ENCODE measurements around the gene WBP2. TPM values are rescaled to one million over a fixed set of nuclear protein-coding genes. Genes with fewer than 3 reads are reported as not detected.

WBP2 gene
- total RNA-seq, 1 donor from 2014 or later: 144 TPM

- DNase-seq: no peak
- no peak for TF ChIP-seq CTCF (IDR thresholded peaks at IDR 0.05; ENCODE audit: borderline replicate concordance)
- Histone ChIP-seq H3K27me3 (ENCODE audit: low read depth) (no peaks in the 10 kb centered on the region), H3K4me1 (peaks cover 44% of the 10 kb centered on the region), H3K9me3 (replicated peaks) (no peaks in the 10 kb centered on the region), H3K27ac (replicated peaks) (peak overlapping the region; percentile 99), H3K4me3 (peak overlapping the region; percentile 75), H3K36me3 (peaks cover 43% of the 10 kb centered on the region)
- intact Hi-C loops (cut with micrococcal nuclease): no loop called here
These were observed 40.4 kb upstream of the WBP2 start for GRCh38 chr17:75895370-75896155.

- H3K4me3 ChIP-seq: no peak overlapping the region
- no peak overlapping the region for H3K27ac ChIP-seq (replicated peaks)
- no peaks in the 10 kb centered on the region for H3K27me3 ChIP-seq (ENCODE audit: low read depth)
- TF ChIP-seq CTCF (IDR thresholded peaks at IDR 0.05; ENCODE audit: borderline replicate concordance): no peak
- no peak for DNase-seq
- no peaks in the 10 kb centered on the region for H3K9me3 ChIP-seq (replicated peaks)
- H3K4me1 ChIP-seq: peaks cover 44% of the 10 kb centered on the region
- H3K36me3 ChIP-seq: peaks cover 42% of the 10 kb centered on the region
- intact Hi-C loops (cut with micrococcal nuclease): no loop called here
These were observed 39.1 kb upstream of the WBP2 start for GRCh38 chr17:75894049-75894733.

- no peak for DNase-seq
- TF ChIP-seq CTCF (IDR thresholded peaks at IDR 0.05; ENCODE audit: borderline replicate concordance): no peak
- no peak overlapping the region for H3K4me3 ChIP-seq
- peaks cover 37% of the 10 kb centered on the region for H3K36me3 ChIP-seq
- no peaks in the 10 kb centered on the region for H3K27me3 ChIP-seq (ENCODE audit: low read depth)
- H3K27ac ChIP-seq (replicated peaks): no peak overlapping the region
- peaks cover 44% of the 10 kb centered on the region for H3K4me1 ChIP-seq
- no peaks in the 10 kb centered on the region for H3K9me3 ChIP-seq (replicated peaks)
- intact Hi-C loops (cut with micrococcal nuclease): loop anchor here (2.0 kb wide), 1 partner anchor 43 kb away; no protein-coding TSS in a partner anchor
These were observed 38.3 kb upstream of the WBP2 start for GRCh38 chr17:75893305-75894048.

- DNase-seq: no peak
- peaks cover 34% of the 10 kb centered on the region for H3K36me3 ChIP-seq
These were observed 37.6 kb upstream of the WBP2 start for GRCh38 chr17:75892556-75893224.

More at GRCh38 chr17:75892556-75893224, 37.6 kb upstream of the WBP2 start:
- TF ChIP-seq CTCF (IDR thresholded peaks at IDR 0.05; ENCODE audit: borderline replicate concordance): no peak
- intact Hi-C loops (cut with micrococcal nuclease): loop anchor here (2.0 kb wide), 1 partner anchor 42 kb away; no protein-coding TSS in a partner anchor
- Histone ChIP-seq H3K4me1 (peaks cover 44% of the 10 kb centered on the region), H3K9me3 (replicated peaks) (no peaks in the 10 kb centered on the region), H3K27ac (replicated peaks) (no peak overlapping the region), H3K27me3 (ENCODE audit: low read depth) (no peaks in the 10 kb centered on the region), H3K4me3 (no peak overlapping the region)

Measured in left ventricle myocardium inferior (tissue), 1 donor.